ENCODE results near the gene HOXC4.

The HOXC4 gene

DNA sequence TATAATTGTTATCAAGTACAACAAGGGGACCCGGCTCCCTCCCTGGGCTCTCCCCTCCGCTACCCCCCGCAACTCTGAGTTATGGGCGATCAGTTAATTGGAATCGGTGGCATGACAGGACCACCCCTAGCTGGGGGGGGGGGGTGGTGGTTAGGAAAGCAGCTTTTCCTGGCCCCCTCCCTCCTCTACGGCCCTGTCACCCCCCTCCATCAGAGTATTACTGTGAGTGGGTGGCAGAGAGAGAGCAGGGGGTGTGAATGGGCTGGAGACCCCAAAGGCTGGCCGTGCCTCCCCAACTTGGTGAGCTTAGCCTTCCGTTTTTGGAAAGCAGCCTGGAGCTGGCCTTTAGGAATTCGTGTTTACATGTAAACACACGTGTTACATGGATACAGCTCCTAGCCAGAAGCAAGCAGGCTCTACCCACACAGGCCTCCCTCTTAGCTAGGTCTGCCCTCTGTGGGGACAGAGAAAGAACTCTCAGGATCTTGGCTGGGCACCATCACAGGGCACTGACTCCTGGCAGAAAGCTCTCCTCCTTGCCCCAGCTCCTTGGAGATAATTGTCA is 1.1 kb upstream of the HOXC4 start:
- Mint-ChIP-seq H3K4me3 (peak overlapping the region; percentile 62 to 83 (median 69)), H3K27ac (peak overlapping the region; percentile 79 to 90 (median 86)), H3K4me1 (peaks cover 91% of the 10 kb centered on the region), H3K27me3 (ENCODE audit: low read depth) (peaks cover 36% of the 10 kb centered on the region), H3K9me3 (no peaks in the 10 kb centered on the region), H3K36me3 (ENCODE audit: low read depth) (peaks cover 27% of the 10 kb centered on the region)
- TF ChIP-seq, protein P1, sequence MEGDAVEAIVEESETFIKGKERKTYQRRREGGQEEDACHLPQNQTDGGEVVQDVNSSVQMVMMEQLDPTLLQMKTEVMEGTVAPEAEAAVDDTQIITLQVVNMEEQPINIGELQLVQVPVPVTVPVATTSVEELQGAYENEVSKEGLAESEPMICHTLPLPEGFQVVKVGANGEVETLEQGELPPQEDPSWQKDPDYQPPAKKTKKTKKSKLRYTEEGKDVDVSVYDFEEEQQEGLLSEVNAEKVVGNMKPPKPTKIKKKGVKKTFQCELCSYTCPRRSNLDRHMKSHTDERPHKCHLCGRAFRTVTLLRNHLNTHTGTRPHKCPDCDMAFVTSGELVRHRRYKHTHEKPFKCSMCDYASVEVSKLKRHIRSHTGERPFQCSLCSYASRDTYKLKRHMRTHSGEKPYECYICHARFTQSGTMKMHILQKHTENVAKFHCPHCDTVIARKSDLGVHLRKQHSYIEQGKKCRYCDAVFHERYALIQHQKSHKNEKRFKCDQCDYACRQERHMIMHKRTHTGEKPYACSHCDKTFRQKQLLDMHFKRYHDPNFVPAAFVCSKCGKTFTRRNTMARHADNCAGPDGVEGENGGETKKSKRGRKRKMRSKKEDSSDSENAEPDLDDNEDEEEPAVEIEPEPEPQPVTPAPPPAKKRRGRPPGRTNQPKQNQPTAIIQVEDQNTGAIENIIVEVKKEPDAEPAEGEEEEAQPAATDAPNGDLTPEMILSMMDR (IDR thresholded peaks at IDR 0.05; ENCODE audit: unreplicated experiment in 3 of 3), result no peak

DNA sequence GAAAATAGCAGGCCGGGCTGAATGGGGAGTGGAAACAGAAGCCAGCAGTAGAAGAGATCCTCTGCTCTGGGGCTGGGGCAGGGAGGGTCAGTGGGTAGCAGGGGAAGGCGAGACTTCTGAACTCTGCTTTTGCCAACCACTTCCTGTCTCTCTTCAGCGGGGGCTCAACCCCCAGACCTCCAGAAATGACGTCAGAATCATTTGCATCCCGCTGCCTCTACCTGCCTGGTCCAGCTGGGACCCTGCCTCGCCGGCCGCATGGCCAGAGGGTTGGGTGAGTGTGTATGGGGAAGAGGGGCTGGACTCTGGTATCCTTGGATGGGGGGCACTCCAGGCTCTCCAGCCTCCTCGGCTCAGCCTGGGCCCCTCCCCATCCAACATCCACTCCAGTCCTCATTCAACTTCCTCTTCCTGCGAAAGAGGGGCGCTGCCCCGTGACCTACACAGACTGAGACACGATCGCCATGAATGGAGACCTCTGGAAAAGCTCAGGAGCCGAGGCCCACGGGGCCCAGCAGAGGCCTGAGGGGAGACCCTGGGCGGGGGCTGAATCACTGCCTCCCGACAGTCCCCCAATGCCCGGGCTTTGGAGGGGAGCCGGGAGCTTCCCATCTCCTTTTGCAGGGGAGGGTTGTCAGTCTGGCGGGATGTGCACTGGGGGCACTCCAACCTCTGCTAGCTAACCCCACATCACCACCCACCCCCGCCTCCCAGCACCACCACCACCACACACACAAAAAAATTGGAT is 458 bp upstream of the HOXC4 start:
- peaks cover 30% of the 10 kb centered on the region for H3K27me3 Mint-ChIP-seq (ENCODE audit: low read depth)
- H3K9me3 Mint-ChIP-seq, result no peaks in the 10 kb centered on the region
- TF ChIP-seq, protein P1 (IDR thresholded peaks at IDR 0.05; ENCODE audit: unreplicated experiment in 3 of 3), result no peak
- H3K36me3 Mint-ChIP-seq (ENCODE audit: low read depth), result peaks cover 28% of the 10 kb centered on the region
- peak overlapping the region; percentile 79 to 90 (median 86) for H3K27ac Mint-ChIP-seq
- H3K4me3 Mint-ChIP-seq, result peak overlapping the region; percentile 79 to 86 (median 83)
- peaks cover 91% of the 10 kb centered on the region for H3K4me1 Mint-ChIP-seq

DNA sequence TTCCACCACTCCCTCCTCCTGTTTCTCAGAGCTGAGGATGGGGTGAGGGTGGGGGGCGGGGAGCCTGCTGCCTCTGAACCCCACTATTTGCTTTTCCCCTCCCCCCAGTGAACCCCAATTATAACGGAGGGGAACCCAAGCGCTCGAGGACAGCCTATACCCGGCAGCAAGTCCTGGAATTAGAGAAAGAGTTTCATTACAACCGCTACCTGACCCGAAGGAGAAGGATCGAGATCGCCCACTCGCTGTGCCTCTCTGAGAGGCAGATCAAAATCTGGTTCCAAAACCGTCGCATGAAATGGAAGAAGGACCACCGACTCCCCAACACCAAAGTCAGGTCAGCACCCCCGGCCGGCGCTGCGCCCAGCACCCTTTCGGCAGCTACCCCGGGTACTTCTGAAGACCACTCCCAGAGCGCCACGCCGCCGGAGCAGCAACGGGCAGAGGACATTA is 1.1 kb downstream of the HOXC4 start:
- H3K9me3 Mint-ChIP-seq, result no peaks in the 10 kb centered on the region
- H3K36me3 Mint-ChIP-seq (ENCODE audit: low read depth), result peaks cover 27% of the 10 kb centered on the region
- peaks cover 91% of the 10 kb centered on the region for H3K4me1 Mint-ChIP-seq
- peak overlapping the region; percentile 73 to 90 (median 79) for H3K27ac Mint-ChIP-seq
- peak overlapping the region; percentile 79 to 86 (median 83) for H3K4me3 Mint-ChIP-seq
- H3K27me3 Mint-ChIP-seq (ENCODE audit: low read depth), result peaks cover 20% of the 10 kb centered on the region
- TF ChIP-seq, protein P1 (IDR thresholded peaks at IDR 0.05; ENCODE audit: unreplicated experiment in 3 of 3), result no peak

DNA sequence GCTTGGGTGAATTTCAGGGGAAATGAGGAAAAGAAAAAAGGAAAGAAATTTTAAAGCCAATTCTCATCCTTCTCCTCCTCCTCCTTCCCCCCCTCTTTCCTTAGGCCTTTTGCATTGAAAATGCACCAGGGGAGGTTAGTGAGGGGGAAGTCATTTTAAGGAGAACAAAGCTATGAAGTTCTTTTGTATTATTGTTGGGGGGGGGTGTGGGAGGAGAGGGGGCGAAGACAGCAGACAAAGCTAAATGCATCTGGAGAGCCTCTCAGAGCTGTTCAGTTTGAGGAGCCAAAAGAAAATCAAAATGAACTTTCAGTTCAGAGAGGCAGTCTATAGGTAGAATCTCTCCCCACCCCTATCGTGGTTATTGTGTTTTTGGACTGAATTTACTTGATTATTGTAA is 1.9 kb downstream of the HOXC4 start:
- H3K27ac Mint-ChIP-seq, result peak overlapping the region; percentile 4 to 82 (median 50)
- peak overlapping the region; percentile 43 to 68 (median 66) for H3K4me3 Mint-ChIP-seq
- H3K4me1 Mint-ChIP-seq, result peaks cover 88% of the 10 kb centered on the region
- H3K9me3 Mint-ChIP-seq, result no peaks in the 10 kb centered on the region
- H3K27me3 Mint-ChIP-seq (ENCODE audit: low read depth), result peaks cover 21% of the 10 kb centered on the region
- H3K36me3 Mint-ChIP-seq (ENCODE audit: low read depth), result peaks cover 25% of the 10 kb centered on the region
- TF ChIP-seq, protein P1 (IDR thresholded peaks at IDR 0.05; ENCODE audit: unreplicated experiment in 3 of 3), result no peak

DNA sequence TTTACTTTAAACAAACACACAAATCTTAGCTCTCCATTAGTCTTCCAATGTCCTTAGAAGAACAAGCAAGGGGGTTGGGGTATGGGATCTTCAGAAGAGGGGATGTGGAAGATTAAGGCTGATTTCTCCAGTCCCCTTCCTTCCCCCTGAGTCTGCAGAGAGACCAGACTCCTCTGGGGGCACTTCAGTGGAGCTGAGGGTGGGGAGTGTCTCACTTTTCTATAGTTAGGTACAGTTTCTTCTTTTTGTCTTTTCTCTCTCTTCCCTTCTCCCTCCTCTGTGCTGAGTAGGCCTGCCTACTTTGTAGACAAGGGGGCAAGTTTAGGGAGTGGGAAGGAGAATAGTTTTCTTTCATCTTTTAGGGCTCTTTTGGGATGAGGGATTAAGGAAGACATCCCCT is 2.5 kb downstream of the HOXC4 start:
- Mint-ChIP-seq H3K4me3 (peak overlapping the region; percentile 43 to 68 (median 66)), H3K4me1 (peaks cover 88% of the 10 kb centered on the region), H3K9me3 (no peaks in the 10 kb centered on the region), H3K27ac (peak overlapping the region; percentile 4 to 82 (median 50)), H3K27me3 (ENCODE audit: low read depth) (peaks cover 18% of the 10 kb centered on the region), H3K36me3 (ENCODE audit: low read depth) (peaks cover 25% of the 10 kb centered on the region)
- TF ChIP-seq, protein P1 (IDR thresholded peaks at IDR 0.05; ENCODE audit: unreplicated experiment in 3 of 3), result no peak
